K562 (cell line): ENCODE results near the gene PCSK5. TPM values are rescaled to one million over a fixed set of nuclear protein-coding genes. Genes with fewer than 3 reads are reported as not detected.

Experiments
- ATAC-seq: fragments of 200-7000 bp; cut with Tn5 transposase; 3 replicates; pipeline ENCODE4 v1.9.1; 2020; ENCODE audit warnings: moderate library complexity
- Bru-seq: library from RNA; stranded (reverse); fragments of 400-500 nt; gene quantifications from one replicate; lab custom pipeline; 2021; lab: Mats Ljungman, UMichigan
- BruChase-seq, 2 experiments: library from RNA; stranded (reverse); fragments of 400-500 nt; gene quantifications; one replicate each; lab custom pipeline; 2021; lab: Mats Ljungman, UMichigan
- BruUV-seq: library from RNA; stranded (reverse); fragments of 400-500 nt; replicated peaks from 2 replicates; lab custom pipeline; 2021; lab: Mats Ljungman, UMichigan
- CTCF ChIA-PET: fragments of 300-600 bp; formaldehyde crosslinking; extraction: SDS; loops from one replicate; lab custom pipeline; 2021; ENCODE audit warnings: low intra/inter-chr PET ratio; lab: Yijun Ruan, JAX
- POLR2A ChIA-PET: fragments of 300-600, 350-650 bp; sonication (Branson Sonifier 250); formaldehyde crosslinking; extraction: SDS; loops from one replicate; lab custom pipeline; 2021; ENCODE audit warnings: antibody characterized with exemption, inconsistent platforms; lab: Yijun Ruan, JAX
- DNase-seq, 4 experiments: peaks; one replicate each; pipeline versions ENCODE4 v3.0.0 to v3.0.0-alpha.2; 2011 to 2018; ENCODE audit warnings: low spot score in 3 of 4, mixed read lengths in 3 of 4; ENCODE audit errors: extremely low read depth in 1 of 4
- FAIRE-seq: peaks from 2 replicates; lab custom pipeline; 2011; peaks lifted over from hg19 to GRCh38; lab: Jason Lieb, UNC
- H2AFZ ChIP-seq: 2 replicates; pipeline ENCODE4 v1.6.0; 2011; ENCODE audit warnings: low read depth, low read length, control low read depth, inconsistent platforms
- H3K27ac ChIP-seq: fragments of 200-600 bp; 3 replicates; pipeline ENCODE4 v1.8.0; 2011; ENCODE audit warnings: low read depth, mild to moderate bottlenecking, control low read depth, inconsistent platforms, low read length, moderate library complexity, mixed read lengths; ENCODE audit errors: extremely low read depth
- H3K27me3 ChIP-seq, 2 experiments: fragments of 300-600 bp in 1 of 2; 2 replicates in 1 of 2; 3 replicates in 1 of 2; pipeline versions ENCODE4 v1.6.0 to v1.8.0; 2011; ENCODE audit warnings: inconsistent platforms in 2 of 2, low read length in 2 of 2, mild to moderate bottlenecking in 1 of 2, mixed read lengths in 1 of 2, moderate library complexity in 1 of 2; ENCODE audit not compliant: control insufficient read depth in 2 of 2, insufficient read depth in 2 of 2
- H3K36me3 ChIP-seq: fragments of 300-600 bp; 3 replicates; pipeline ENCODE4 v1.8.0; 2011; ENCODE audit warnings: mild to moderate bottlenecking, low read length, inconsistent platforms; ENCODE audit not compliant: control insufficient read depth, insufficient read depth
- H3K4me1 ChIP-seq, 2 experiments: fragments of 200-600 bp in 1 of 2; replicated peaks in 1 of 2; 2 replicates in 1 of 2; 3 replicates in 1 of 2; pipeline versions ENCODE4 v1.5.1 to v1.8.0; 2011; ENCODE audit warnings: inconsistent platforms in 2 of 2, low read length in 2 of 2, mild to moderate bottlenecking in 1 of 2, mixed read lengths in 1 of 2, moderate library complexity in 1 of 2; ENCODE audit not compliant: control insufficient read depth in 2 of 2, insufficient read depth in 2 of 2
- H3K4me2 ChIP-seq: 2 replicates; pipeline ENCODE4 v1.6.1; 2011; ENCODE audit warnings: low read length, control low read depth, inconsistent platforms, mixed read lengths; ENCODE audit not compliant: insufficient read depth
- H3K4me3 ChIP-seq: fragments of 200-600 bp; sonication (generic), shearing (Covaris generic); 2 replicates; pipeline ENCODE4 v1.5.1; 2016; ENCODE audit warnings: control low read depth, inconsistent platforms
- H3K79me2 ChIP-seq: fragments of 200-600 bp; 3 replicates; pipeline ENCODE4 v1.8.0; 2011; ENCODE audit warnings: low read length, inconsistent platforms; ENCODE audit not compliant: control insufficient read depth, insufficient read depth
- H3K9ac ChIP-seq, 2 experiments: 2 replicates each; pipeline versions ENCODE4 v1.6.0 to v1.6.1; 2011; ENCODE audit warnings: low read depth in 2 of 2, low read length in 2 of 2, control low read depth in 1 of 2, inconsistent platforms in 1 of 2, mild to moderate bottlenecking in 1 of 2, mixed read lengths in 1 of 2; ENCODE audit not compliant: insufficient read depth in 1 of 2
- H3K9me1 ChIP-seq: one replicate; pipeline ENCODE4 v1.6.0; 2011; ENCODE audit warnings: inconsistent platforms, mild to moderate bottlenecking, low read length, moderate library complexity; ENCODE audit not compliant: control insufficient read depth, insufficient read depth
- H3K9me3 ChIP-seq: replicated peaks from 2 replicates; pipeline ENCODE4 v1.5.1; 2011; ENCODE audit warnings: low read depth, low read length, inconsistent platforms; ENCODE audit not compliant: control insufficient read depth, insufficient read depth
- H4K20me1 ChIP-seq: replicated peaks from 2 replicates; pipeline ENCODE4 v1.6.1; 2011; ENCODE audit warnings: low read length, inconsistent platforms, mixed read lengths; ENCODE audit not compliant: control insufficient read depth, insufficient read depth
- CBX2 ChIP-seq: fragments of 200-600 bp; sonication (generic); IDR thresholded peaks from one replicate; pipeline ENCODE4 v1.6.1; 2012; ENCODE audit warnings: mild to moderate bottlenecking, low read length, inconsistent platforms; ENCODE audit not compliant: insufficient read depth, poor library complexity, severe bottlenecking
- ETS2 ChIP-seq: IDR thresholded peaks from 2 replicates; pipeline ENCODE4 v1.6.1; 2016; ENCODE audit warnings: borderline replicate concordance, missing genetic modification characterization, mild to moderate bottlenecking, moderate library complexity, missing compliant biosample characterization; ENCODE audit not compliant: poor library complexity, severe bottlenecking
- GATAD2B ChIP-seq: fragments of 450-650 bp; IDR thresholded peaks from 2 replicates; pipeline ENCODE4 v1.6.1; 2017; ENCODE audit warnings: mild to moderate bottlenecking, borderline replicate concordance
- PHF20 ChIP-seq: fragments of 450-650 bp; IDR thresholded peaks from 2 replicates; pipeline ENCODE4 v1.6.1; 2018; ENCODE audit not compliant: partially characterized antibody
- PHF21A ChIP-seq: fragments of 450-650 bp; IDR thresholded peaks from 2 replicates; pipeline ENCODE4 v1.6.1; 2017; ENCODE audit warnings: low read depth, borderline replicate concordance
- RB1 ChIP-seq: fragments of 450-650 bp; IDR thresholded peaks from 2 replicates; pipeline ENCODE4 v1.6.1; 2017; ENCODE audit warnings: low read depth, mild to moderate bottlenecking
- RHOXF2B ChIP-seq: fragments of 250-450 bp; sonication (Bioruptor Pico); conservative IDR thresholded peaks from 2 replicates; pipeline ENCODE4 v1.5.1; 2021
- WGBS: fragments of 100-300 bp; shearing (Covaris generic); methylation state at CpG from one replicate; pipeline ENCODE4 v1.1.6; 2016; ENCODE audit warnings: low coverage, mixed read lengths; ENCODE audit not compliant: insufficient coverage; ENCODE audit errors: missing lambda C conversion rate; 5-methylcytosine and 5-hydroxymethylcytosine counted together
- in situ Hi-C: fragments of 300-500 bp; cut with MboI; formaldehyde crosslinking; loops from 4 replicates; pipeline ENCODE4 v1.15.0; 2018; ENCODE audit warnings: inconsistent platforms, mixed read lengths
- intact Hi-C: fragments of 100-400 bp; cut with micrococcal nuclease; formaldehyde crosslinking; loops from 2 replicates; pipeline ENCODE4 v1.14.2; 2022
- long read RNA-seq, 3 experiments: library from polyadenylated mRNA in 2 of 3; library from RNA in 1 of 3; unstranded in 2 of 3; stranded (forward) in 1 of 3; transcript quantifications; one replicate each; pipeline ENCODE4 v2.0.0, GENCODE V29; 2019 to 2022
- polyA minus RNA-seq, 3 experiments: library from RNA; depleted of rRNA, polyadenylated mRNA; stranded (reverse); fragments of >200 nt; gene quantifications; 2 replicates each; pipeline ENCODE4 v1.2.3, GENCODE V29; 2011
- polyA plus RNA-seq, 8 experiments: library from polyadenylated mRNA; depleted of rRNA in 4 of 8; stranded (reverse) in 5 of 8; unstranded in 3 of 8; fragments of >200 nt; fragmentation: Nextera tagmentation in 2 of 8; fragmentation: Illumina TruSeq in 1 of 8; extraction: Ambion mirVana in 2 of 8; extraction: Trizol in 1 of 8; gene quantifications; 2 replicates each; pipeline versions ENCODE4 v1.2.1 to v1.2.3, GENCODE V29; 2011 to 2014; ENCODE audit warnings: inconsistent platforms in 1 of 8, missing spikeins in 1 of 8
- total RNA-seq, 7 experiments: library from RNA; depleted of rRNA in 6 of 7; stranded (reverse); fragments of >200 nt in 6 of 7; fragmentation: Illumina TruSeq in 2 of 7; extraction: Trizol in 2 of 7; gene quantifications; 2 replicates each; pipeline versions ENCODE4 v1.2.1 to v1.2.3, GENCODE V29; 2011 to 2021; ENCODE audit warnings: low replicate concordance in 1 of 7
- TF ChIP-seq, protein P1 (sequence below): fragments of 250-450 bp; sonication (Bioruptor Pico); IDR thresholded peaks from 2 replicates; pipeline ENCODE4 v1.5.1; 2021; ENCODE audit warnings: mild to moderate bottlenecking
- TF ChIP-seq, protein P2 (sequence below): fragments of 450-650 bp; IDR thresholded peaks from 2 replicates; pipeline ENCODE4 v1.6.1; 2016; ENCODE audit warnings: missing biosample characterization, missing genetic modification characterization
- TF ChIP-seq, protein P3 (sequence below): fragments of 250-450 bp; sonication (Bioruptor Pico); IDR thresholded peaks from 2 replicates; pipeline ENCODE4 v1.4.0; 2020
- TF ChIP-seq, protein P4 (sequence below): sonication (generic); formaldehyde crosslinking; IDR thresholded peaks from 2 replicates; pipeline ENCODE4 v1.8.0; 2022; ENCODE audit warnings: missing genetic modification reagents, mild to moderate bottlenecking, moderate library complexity, borderline replicate concordance

PCSK5 gene
- total RNA-seq (2011; cell fraction: chromatin; rRNA removed; ENCODE audit: low replicate concordance) = not detected in 2 replicates
- not detected in 2 replicates for total RNA-seq (2011; cell fraction: nucleolus; rRNA removed)
- total RNA-seq (2011; cell fraction: nucleoplasm; rRNA removed) = not detected in 2 replicates
- total RNA-seq (2014; rRNA removed) (not detected in 2 replicates), total RNA-seq (2014; rRNA removed; fragmentation: Illumina TruSeq; extraction: Trizol) (not detected in 2 replicates), total RNA-seq (2015; rRNA removed; fragmentation: Illumina TruSeq; extraction: Trizol) (not detected in 2 replicates), total RNA-seq (2021) (0.09 TPM in 1 of 2 replicates, not detected in the other), polyA plus RNA-seq (2011; rRNA removed) (not detected in 2 replicates), polyA plus RNA-seq (2014; fragmentation: Illumina TruSeq; extraction: Trizol) (not detected in 2 replicates), polyA plus RNA-seq (2014; fragmentation: Nextera tagmentation; extraction: Ambion mirVana) (not detected), polyA plus RNA-seq (2014; rRNA removed) (not detected in 2 replicates), polyA minus RNA-seq (2011; rRNA and poly(A)+ RNA removed) (0.03 TPM in 1 of 2 replicates, not detected in the other), Bru-seq, nascent RNA (percentile 2 among the genes with signal in this experiment), BruChase-seq, experiment 1, labeled RNA remaining after a 2-hour chase (percentile 3 among the genes with signal in this experiment), BruChase-seq, experiment 2, labeled RNA remaining after a 6-hour chase (percentile 4 among the genes with signal in this experiment)
- polyA plus RNA-seq (2011; cell fraction: cytosol; rRNA removed) = not detected in 2 replicates
- polyA plus RNA-seq (2011; cell fraction: nucleus; rRNA removed) = not detected in 2 replicates
- 0.01 TPM in 1 of 2 replicates, not detected in the other for polyA plus RNA-seq (2012)
- polyA minus RNA-seq (2011; cell fraction: cytosol; rRNA and poly(A)+ RNA removed) = not detected in 2 replicates
- polyA minus RNA-seq (2011; cell fraction: nucleus; rRNA and poly(A)+ RNA removed) = not detected in 2 replicates
- long read RNA-seq, experiment 1 = 0 reads
- long read RNA-seq, experiment 2 = 0 reads
- long read RNA-seq, experiment 3 = 0 reads

DNA sequence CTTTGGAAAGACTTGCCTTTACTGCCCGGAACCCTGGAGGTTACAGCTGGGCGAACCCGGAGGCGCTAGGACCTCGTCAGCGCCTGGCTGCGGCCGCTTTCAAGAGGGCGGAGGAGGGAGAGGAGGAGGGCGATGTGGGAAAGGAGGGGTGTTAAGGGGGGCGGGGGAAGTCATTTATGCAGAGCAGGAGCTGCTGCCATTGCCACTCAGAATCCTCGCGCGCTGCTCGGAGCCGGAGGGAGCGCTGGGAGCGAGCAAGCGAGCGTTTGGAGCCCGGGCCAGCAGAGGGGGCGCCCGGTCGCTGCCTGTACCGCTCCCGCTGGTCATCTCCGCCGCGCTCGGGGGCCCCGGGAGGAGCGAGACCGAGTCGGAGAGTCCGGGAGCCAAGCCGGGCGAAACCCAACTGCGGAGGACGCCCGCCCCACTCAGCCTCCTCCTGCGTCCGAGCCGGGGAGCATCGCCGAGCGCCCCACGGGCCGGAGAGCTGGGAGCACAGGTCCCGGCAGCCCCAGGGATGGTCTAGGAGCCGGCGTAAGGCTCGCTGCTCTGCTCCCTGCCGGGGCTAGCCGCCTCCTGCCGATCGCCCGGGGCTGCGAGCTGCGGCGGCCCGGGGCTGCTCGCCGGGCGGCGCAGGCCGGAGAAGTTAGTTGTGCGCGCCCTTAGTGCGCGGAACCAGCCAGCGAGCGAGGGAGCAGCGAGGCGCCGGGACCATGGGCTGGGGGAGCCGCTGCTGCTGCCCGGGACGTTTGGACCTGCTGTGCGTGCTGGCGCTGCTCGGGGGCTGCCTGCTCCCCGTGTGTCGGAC is at the start of gene PCSK5:
TSS of gene PCSK5 (plus strand) at position 202 of the 805 bp plus-strand sequence. CDS start at position 711, 509 bp downstream.
- H2AFZ ChIP-seq = 0 out of 2 replicates have a peak within 1 kb of the TSS, but pooled peaks have one; percentile 63
- H3K27ac ChIP-seq = no peak within 1 kb of the TSS
- H3K36me3 ChIP-seq = no peaks in the 10 kb centered on the region
- peaks cover 0 to 11% of the 10 kb centered on the region in 2 experiments; a peak in 2 of 5 replicates for H3K4me1 ChIP-seq
- CTCF ChIA-PET = no interaction called here
- no peaks in the 10 kb centered on the region for H3K79me2 ChIP-seq
- POLR2A ChIA-PET = no interaction called here
- peak within 1 kb of the TSS; percentile 18; the same call in 1 of the 2 replicates for H3K4me2 ChIP-seq
- no peak within 1 kb of the TSS for H3K4me3 ChIP-seq
- WGBS = 6% methylated on average over 14 of the region's 83 CpGs
- no peaks in the 10 kb centered on the region for H3K9me1 ChIP-seq
- DNase-seq = peak; percentile 31 to 47 (median 44)
- in situ Hi-C loops = no loop called here
- intact Hi-C loops = no loop called here
- no peak within 1 kb of the TSS for H3K9ac ChIP-seq
- ATAC-seq = peak; percentile 98
- no TSS peak for BruUV-seq
- FAIRE-seq = no peak
- no peaks in the 10 kb centered on the region for H4K20me1 ChIP-seq
- peaks cover 0 to 24% of the 10 kb centered on the region in 2 experiments; a peak in 2 of 5 replicates for H3K27me3 ChIP-seq
- H3K9me3 ChIP-seq = no peaks in the 10 kb centered on the region
- TF ChIP-seq RHOXF2B (CRISPR knock-in tag) (no peak), PHF20 (no peak), ETS2 (tag) (no peak), PHF21A (no peak), GATAD2B (no peak), CBX2 (no peak), RB1 (no peak)
- TF ChIP-seq, protein P1, sequence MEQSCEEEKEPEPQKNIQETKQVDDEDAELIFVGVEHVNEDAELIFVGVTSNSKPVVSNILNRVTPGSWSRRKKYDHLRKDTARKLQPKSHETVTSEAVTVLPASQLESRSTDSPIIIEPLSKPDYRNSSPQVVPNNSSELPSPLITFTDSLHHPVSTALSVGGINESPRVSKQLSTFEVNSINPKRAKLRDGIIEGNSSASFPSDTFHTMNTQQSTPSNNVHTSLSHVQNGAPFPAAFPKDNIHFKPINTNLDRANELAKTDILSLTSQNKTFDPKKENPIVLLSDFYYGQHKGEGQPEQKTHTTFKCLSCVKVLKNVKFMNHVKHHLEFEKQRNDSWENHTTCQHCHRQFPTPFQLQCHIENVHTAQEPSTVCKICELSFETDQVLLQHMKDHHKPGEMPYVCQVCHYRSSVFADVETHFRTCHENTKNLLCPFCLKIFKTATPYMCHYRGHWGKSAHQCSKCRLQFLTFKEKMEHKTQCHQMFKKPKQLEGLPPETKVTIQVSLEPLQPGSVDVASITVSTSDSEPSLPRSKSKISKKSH (CRISPR knock-in tag) = no peak
- TF ChIP-seq, protein P2, sequence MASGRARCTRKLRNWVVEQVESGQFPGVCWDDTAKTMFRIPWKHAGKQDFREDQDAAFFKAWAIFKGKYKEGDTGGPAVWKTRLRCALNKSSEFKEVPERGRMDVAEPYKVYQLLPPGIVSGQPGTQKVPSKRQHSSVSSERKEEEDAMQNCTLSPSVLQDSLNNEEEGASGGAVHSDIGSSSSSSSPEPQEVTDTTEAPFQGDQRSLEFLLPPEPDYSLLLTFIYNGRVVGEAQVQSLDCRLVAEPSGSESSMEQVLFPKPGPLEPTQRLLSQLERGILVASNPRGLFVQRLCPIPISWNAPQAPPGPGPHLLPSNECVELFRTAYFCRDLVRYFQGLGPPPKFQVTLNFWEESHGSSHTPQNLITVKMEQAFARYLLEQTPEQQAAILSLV (tag) = no peak
- TF ChIP-seq, protein P3, sequence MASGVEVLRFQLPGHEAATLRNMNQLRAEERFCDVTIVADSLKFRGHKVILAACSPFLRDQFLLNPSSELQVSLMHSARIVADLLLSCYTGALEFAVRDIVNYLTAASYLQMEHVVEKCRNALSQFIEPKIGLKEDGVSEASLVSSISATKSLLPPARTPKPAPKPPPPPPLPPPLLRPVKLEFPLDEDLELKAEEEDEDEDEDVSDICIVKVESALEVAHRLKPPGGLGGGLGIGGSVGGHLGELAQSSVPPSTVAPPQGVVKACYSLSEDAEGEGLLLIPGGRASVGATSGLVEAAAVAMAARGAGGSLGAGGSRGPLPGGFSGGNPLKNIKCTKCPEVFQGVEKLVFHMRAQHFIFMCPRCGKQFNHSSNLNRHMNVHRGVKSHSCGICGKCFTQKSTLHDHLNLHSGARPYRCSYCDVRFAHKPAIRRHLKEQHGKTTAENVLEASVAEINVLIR (CRISPR knock-in tag) = no peak
- TF ChIP-seq, protein P4, sequence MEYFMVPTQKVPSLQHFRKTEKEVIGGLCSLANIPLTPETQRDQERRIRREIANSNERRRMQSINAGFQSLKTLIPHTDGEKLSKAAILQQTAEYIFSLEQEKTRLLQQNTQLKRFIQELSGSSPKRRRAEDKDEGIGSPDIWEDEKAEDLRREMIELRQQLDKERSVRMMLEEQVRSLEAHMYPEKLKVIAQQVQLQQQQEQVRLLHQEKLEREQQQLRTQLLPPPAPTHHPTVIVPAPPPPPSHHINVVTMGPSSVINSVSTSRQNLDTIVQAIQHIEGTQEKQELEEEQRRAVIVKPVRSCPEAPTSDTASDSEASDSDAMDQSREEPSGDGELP (CRISPR knock-in tag) = peak; percentile 39; the same call in 1 of the 2 replicates
